Thyroid gland (tissue), 4 donors: ENCODE data around the gene LIN28A. TPM values are rescaled to one million over a fixed set of nuclear protein-coding genes. Genes with fewer than 3 reads are reported as not detected.

Experiments used
- DNase-seq, 2 donors: peaks; one replicate each; pipeline ENCODE4 v3.0.0-alpha.2; 2019
- H3K27ac ChIP-seq, 3 donors: fragments of 200-600 bp; sonication (generic); 1 replicate in 2 of 3; 2 replicates in 1 of 3; pipeline ENCODE4 v1.5.1; 2016 to 2019; ENCODE audit warnings: mild to moderate bottlenecking in 1 of 3, moderate library complexity in 1 of 3
- H3K27me3 ChIP-seq: fragments of 200-600 bp; sonication (generic); one replicate; pipeline ENCODE4 v1.5.1; 2019
- H3K36me3 ChIP-seq, 2 donors: fragments of 200-600 bp; sonication (generic); one replicate each; pipeline ENCODE4 v1.5.1; 2016 to 2019
- H3K4me1 ChIP-seq, 2 donors: fragments of 200-600 bp; sonication (generic); one replicate each; pipeline ENCODE4 v1.5.1; 2017 to 2019
- H3K4me3 ChIP-seq, 3 donors: fragments of 200-600 bp; sonication (generic); replicated peaks in 1 of 3; 1 replicate in 2 of 3; 2 replicates in 1 of 3; pipeline ENCODE4 v1.5.1; 2016; ENCODE audit warnings: mild to moderate bottlenecking in 1 of 3
- H3K9me3 ChIP-seq: fragments of 200-600 bp; sonication (generic); one replicate; pipeline ENCODE4 v1.5.1; 2017
- POLR2A ChIP-seq, 2 donors: fragments of 450-650 bp; IDR thresholded peaks; one replicate each; pipeline ENCODE4 v1.6.1; 2017; ENCODE audit warnings: antibody characterized with exemption in 2 of 2, mild to moderate bottlenecking in 2 of 2, moderate library complexity in 1 of 2
- WGBS, 2 donors: methylation state at CpG; one replicate each; pipeline ENCODE4 v1.1.5; 2017; 5-methylcytosine and 5-hydroxymethylcytosine counted together
- intact Hi-C: fragments of 100-400 bp; cut with DNase I; formaldehyde crosslinking; loops from one replicate; pipeline ENCODE4 v1.15.1; 2023
- total RNA-seq, 4 donors: library from RNA; depleted of rRNA; stranded (reverse); fragments of >200 nt; gene quantifications; one replicate each; pipeline ENCODE4 v1.2.3, GENCODE V29; 2016
- TF ChIP-seq, protein P1 (sequence below), 6 experiments: fragments of 200-600 bp in 3 of 6; fragments of 450-650 bp in 3 of 6; sonication (generic) in 3 of 6; IDR thresholded peaks; one replicate each; pipeline ENCODE4 v1.5.1; 2016 to 2019; ENCODE audit warnings: antibody characterized with exemption in 6 of 6, mild to moderate bottlenecking in 2 of 6, inconsistent platforms in 1 of 6, moderate library complexity in 1 of 6

Gene LIN28A
- total RNA-seq, 4 donors from 2014 or later, result not detected

DNA sequence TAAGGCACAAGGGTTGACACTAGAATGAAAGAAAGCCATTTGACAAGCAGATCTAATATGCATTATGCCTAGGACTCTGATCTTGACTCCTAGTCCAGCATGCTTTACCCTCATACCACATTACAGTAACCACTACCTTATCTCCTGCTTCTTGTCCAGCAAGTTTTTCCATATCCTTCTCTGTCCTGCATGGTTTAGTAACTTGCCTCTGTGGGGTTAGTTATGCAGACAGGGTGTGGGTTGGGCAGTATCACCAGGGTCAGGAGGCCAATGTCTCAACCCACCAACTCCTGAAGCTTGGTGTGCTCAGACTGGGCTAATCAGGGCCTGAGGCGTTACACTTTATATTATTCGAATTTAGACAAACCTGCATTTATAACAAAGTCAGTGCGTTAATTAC lies 40.3 kb downstream of the LIN28A start:
- Histone ChIP-seq H3K36me3 (peaks cover 4 to 9% of the 10 kb centered on the region in 2 donors), H3K4me3 (no peak overlapping the region), H3K4me1 (no peaks in the 10 kb centered on the region), H3K9me3 (no peaks in the 10 kb centered on the region), H3K27me3 (no peaks in the 10 kb centered on the region), H3K27ac (no peak overlapping the region)
- WGBS, 2 donors, result 91 to 99% methylated on average over 3 of the region's 3 CpGs
- no peak for TF ChIP-seq POLR2A (IDR thresholded peaks at IDR 0.05)
- TF ChIP-seq, protein P1, sequence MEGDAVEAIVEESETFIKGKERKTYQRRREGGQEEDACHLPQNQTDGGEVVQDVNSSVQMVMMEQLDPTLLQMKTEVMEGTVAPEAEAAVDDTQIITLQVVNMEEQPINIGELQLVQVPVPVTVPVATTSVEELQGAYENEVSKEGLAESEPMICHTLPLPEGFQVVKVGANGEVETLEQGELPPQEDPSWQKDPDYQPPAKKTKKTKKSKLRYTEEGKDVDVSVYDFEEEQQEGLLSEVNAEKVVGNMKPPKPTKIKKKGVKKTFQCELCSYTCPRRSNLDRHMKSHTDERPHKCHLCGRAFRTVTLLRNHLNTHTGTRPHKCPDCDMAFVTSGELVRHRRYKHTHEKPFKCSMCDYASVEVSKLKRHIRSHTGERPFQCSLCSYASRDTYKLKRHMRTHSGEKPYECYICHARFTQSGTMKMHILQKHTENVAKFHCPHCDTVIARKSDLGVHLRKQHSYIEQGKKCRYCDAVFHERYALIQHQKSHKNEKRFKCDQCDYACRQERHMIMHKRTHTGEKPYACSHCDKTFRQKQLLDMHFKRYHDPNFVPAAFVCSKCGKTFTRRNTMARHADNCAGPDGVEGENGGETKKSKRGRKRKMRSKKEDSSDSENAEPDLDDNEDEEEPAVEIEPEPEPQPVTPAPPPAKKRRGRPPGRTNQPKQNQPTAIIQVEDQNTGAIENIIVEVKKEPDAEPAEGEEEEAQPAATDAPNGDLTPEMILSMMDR (IDR thresholded peaks at IDR 0.05), result no peak
- DNase-seq, result no peak
- intact Hi-C loops, result no loop called here

DNA sequence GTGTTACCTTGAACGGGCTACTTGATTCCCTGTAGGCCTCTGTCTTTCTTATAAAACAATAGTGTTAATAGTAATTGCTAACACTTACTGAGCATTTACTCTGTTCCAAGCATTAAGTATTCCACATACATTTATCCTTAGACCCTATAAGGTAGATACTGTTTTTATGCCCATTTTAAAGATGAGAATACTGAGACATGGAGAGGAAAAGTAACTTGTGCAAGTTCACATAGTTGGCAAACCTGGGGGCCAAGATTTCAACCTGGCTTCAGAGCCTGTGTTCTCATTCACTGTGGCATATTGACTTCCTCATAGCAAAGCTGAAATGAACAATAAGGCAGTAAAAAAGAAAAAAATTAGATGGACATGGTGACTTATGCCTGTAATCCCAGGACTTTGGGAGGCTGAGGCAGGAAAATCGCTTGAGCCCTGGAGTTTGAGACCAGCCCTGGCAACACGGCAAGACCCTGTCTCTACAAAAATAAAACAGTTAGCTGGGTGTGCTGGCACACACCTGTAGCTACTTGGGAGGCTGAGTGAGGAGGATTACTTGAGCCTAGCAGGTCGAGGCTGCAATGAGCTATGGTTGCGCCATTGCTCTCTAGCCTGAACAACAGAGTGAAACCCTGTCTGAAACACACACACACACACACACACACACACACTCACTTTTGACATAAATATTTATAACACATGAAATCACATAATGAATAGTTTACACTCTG lies 42.0 kb downstream of the LIN28A start:
- intact Hi-C loops, result no loop called here
- no peak for TF ChIP-seq POLR2A (IDR thresholded peaks at IDR 0.05)
- TF ChIP-seq, protein P1 (IDR thresholded peaks at IDR 0.05), result no peak
- H3K4me3 ChIP-seq, result no peak overlapping the region
- WGBS, 2 donors, result 94 to 96% methylated on average over 5 of the region's 5 CpGs
- no peak for DNase-seq
- no peaks in the 10 kb centered on the region for H3K27me3 ChIP-seq
- H3K36me3 ChIP-seq, result peaks cover 2 to 9% of the 10 kb centered on the region in 2 donors
- no peaks in the 10 kb centered on the region for H3K9me3 ChIP-seq
- no peaks in the 10 kb centered on the region for H3K4me1 ChIP-seq
- H3K27ac ChIP-seq, result no peak overlapping the region

DNA sequence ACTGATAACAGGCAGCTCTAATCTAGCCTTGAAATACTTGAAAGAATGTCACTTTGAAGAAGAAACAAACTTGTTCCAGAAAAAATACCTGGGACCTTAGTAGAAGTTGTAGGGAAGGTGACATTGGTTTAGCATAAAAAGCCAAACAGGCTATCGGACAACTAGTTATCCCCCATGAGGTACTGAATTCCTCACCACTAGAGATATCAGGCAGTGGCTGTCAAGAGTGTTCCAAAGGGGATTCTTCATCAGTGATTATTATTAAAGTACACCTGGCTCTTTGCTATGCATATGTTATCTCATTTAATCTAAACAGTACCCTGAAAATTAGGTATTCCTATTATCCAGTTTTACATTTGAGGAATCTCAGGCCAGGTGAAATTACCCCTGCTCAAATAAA lies 48.5 kb downstream of the LIN28A start:
- Histone ChIP-seq H3K36me3 (peaks cover 9 to 23% of the 10 kb centered on the region in 2 donors), H3K4me3 (no peak overlapping the region), H3K27ac (no peak overlapping the region), H3K27me3 (no peaks in the 10 kb centered on the region), H3K4me1 (no peaks in the 10 kb centered on the region), H3K9me3 (no peaks in the 10 kb centered on the region)
- TF ChIP-seq, protein P1 (IDR thresholded peaks at IDR 0.05), result no peak
- TF ChIP-seq POLR2A (IDR thresholded peaks at IDR 0.05), result no peak
- DNase-seq, result no peak
- intact Hi-C loops, result no loop called here
- 78 to 92% methylated on average over 1 of the region's 1 CpG for WGBS, 2 donors

DNA sequence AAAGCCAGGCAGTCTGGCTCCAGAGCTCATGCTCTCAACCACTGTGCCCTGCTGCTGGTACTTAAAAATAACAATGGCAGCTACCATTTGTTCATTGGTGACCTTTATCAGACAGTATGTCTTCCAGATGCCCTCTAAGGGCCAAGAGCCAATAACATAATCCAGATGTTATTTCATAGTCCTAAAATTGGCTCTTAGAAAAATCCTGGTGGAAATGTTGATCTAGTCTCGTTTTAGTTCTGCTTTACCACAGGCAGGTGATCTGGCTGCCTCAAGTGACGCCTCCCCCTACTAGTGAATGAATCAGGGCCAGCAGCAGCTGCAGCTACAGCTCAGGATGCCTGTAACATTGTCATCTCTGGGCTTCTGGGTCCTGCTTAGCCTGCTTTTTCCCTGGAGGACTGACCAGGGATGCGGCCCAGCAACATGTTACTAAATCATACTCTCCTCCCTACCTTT lies 49.0 kb downstream of the LIN28A start:
- intact Hi-C loops, result no loop called here
- Histone ChIP-seq H3K4me3 (no peak overlapping the region), H3K36me3 (peaks cover 11 to 26% of the 10 kb centered on the region in 2 donors), H3K27ac (no peak overlapping the region), H3K27me3 (no peaks in the 10 kb centered on the region), H3K4me1 (no peaks in the 10 kb centered on the region), H3K9me3 (no peaks in the 10 kb centered on the region)
- no peak for TF ChIP-seq POLR2A (IDR thresholded peaks at IDR 0.05)
- TF ChIP-seq, protein P1 (IDR thresholded peaks at IDR 0.05), result no peak
- no peak for DNase-seq
- 87 to 89% methylated on average over 3 of the region's 3 CpGs for WGBS, 2 donors

DNA sequence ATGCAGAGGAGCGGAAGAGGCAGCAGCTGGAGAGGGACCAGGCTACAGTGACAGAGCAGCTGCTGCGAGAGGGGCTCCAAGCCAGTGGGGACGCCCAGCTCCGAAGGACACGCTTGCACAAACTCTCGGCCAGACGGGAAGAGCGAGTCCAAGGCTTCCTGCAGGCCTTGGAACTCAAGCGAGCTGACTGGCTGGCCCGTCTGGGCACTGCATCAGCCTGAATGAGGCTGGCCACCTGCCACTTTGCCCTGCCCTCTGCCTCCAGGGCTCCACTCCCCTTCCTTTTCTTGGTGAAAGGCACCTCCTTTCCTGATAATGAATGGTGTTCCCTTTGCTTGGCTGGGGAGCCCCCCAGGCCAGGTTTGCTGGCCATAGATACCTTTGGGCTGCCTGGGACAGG lies 58.3 kb downstream of the LIN28A start:
- no peaks in the 10 kb centered on the region for H3K9me3 ChIP-seq
- H3K4me3 ChIP-seq, result no peak overlapping the region
- no peak overlapping the region for H3K27ac ChIP-seq
- H3K27me3 ChIP-seq, result no peaks in the 10 kb centered on the region
- peaks cover 23 to 27% of the 10 kb centered on the region in 2 donors for H3K36me3 ChIP-seq
- TF ChIP-seq, protein P1 (IDR thresholded peaks at IDR 0.05), result no peak
- no peak for TF ChIP-seq POLR2A (IDR thresholded peaks at IDR 0.05)
- DNase-seq, result no peak
- H3K4me1 ChIP-seq, result peaks cover 13 to 18% of the 10 kb centered on the region in 2 donors
- intact Hi-C loops, result no loop called here
- 72 to 80% methylated on average over 10 of the region's 10 CpGs for WGBS, 2 donors
